Activated CD8-positive, alpha-beta memory T cell treated with anti-CD3 and anti-CD28 coated beads, Interleukin-2, amount 50 U/mL, for 24 hours (primary cell): ENCODE measurements around the gene INO80.

Source experiments
- DNase-seq: peaks from one replicate; pipeline ENCODE4 v3.0.0-alpha.2; 2020; ENCODE audit errors: extremely low read depth

The INO80 gene

DNA sequence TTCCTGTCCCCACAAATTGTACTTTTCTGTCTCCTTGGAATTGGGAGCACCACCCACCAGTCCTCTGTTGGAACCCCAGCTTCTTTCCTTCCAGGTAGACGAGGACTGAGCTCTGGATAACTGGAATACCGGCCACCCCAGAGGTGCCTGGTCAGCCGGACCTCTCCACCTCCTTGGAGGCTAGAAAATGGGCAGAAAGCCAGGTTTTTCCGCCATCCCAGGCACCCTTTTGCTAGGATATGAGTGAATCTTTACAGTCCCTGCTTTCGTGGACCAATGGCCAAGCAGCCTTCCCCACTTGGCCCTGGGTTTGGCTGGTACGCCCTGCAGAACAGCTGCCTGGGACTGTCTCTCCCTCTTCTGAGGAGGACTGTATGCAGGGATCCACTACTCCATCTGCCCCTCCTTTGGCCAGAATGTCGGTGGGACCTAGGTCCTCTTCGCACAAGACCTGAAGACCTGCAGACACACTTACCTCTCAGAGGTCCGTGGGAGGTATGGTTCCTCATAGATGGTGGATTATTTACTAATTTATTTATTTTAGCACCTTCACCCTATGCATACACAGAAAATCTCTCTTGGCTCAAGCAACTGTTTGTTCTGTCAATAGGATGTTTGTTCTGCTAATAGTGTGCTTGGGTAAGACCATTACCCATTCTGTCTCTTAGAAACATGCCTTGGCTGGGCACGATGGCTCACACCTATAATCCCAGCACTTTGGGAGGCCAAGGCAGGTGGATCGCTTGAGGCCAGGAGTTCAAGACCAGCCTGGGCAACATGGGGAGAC is 171.4 kb downstream of the INO80 start:
- no peak for DNase-seq

DNA sequence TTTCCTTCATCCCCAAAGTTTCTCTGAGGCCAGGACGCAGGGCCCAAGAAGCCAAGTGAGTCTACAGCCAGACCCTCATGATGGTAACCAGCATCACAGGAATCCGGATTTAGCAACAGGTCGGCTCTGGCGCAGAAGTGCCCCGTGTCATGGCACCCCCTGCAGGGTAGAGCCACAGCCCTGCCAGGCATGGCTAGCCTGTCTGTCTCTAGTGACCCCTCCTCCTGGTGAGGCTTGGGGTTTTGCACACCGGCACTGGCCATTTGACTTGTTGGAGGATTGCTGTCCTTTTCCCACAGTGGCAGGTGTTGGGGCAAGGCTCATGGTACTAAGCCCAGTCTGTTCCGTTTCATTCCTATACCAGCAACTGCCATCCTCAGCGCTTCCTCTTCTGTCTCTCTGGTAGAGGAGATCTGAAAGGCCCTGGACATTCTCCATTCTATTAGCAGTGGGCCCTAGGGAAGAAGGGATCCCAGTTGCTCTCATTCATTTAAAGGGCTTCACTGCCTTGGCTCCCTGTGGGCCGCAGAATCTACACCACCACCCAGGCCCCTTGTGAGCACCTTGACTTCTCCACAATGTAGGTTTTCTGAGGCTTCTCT is 172.2 kb downstream of the INO80 start:
- no peak for DNase-seq

DNA sequence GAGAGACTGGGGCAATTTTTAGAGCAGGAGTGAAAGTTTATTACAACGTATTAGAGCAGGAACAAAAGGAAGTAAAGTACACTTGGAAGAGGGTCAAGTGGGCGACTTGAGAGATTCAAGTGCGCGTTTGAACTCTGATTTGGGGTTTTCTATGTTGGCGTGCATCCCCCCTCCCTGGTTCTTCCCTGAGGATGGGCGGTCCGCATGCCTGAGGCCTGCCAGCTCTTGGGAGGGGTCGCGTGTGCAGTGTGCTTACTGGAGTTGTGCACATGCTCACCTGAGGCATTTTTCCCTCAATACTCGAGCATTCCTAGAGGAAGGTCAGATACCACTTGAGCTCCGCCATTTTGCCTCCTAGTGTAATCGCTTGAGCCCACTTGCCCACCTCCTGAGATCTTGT is 173.2 kb downstream of the INO80 start:
- no peak for DNase-seq

DNA sequence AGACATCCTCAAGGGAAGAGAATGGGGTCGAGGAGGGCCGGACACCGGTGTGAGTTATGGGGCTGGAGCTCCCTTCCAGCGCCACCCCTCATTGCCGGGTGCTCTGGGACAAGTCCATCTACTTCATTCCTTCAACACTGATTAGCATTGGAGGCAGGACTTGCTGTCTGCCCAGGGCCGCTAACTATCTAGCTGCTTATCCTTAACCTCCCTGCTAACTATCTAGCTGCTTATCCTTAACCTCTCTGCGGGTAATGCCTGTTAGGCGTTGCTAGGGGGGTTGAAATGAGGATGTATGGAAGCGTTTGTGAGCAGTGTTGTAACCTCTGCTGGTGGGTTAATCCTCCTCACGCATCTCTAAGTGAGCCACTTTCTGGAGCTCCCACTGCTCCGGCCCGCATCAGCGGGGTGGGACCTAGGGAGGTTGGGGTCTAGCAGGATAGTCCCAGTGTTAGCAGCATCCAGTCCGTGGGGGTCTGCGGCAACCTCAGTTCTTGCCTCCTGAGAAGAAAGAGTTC is 173.7 kb downstream of the INO80 start:
- DNase-seq = no peak

- DNase-seq = no peak
Measured at GRCh38 chr15:40941528-40942336, 174.3 kb downstream of the INO80 start.

DNA sequence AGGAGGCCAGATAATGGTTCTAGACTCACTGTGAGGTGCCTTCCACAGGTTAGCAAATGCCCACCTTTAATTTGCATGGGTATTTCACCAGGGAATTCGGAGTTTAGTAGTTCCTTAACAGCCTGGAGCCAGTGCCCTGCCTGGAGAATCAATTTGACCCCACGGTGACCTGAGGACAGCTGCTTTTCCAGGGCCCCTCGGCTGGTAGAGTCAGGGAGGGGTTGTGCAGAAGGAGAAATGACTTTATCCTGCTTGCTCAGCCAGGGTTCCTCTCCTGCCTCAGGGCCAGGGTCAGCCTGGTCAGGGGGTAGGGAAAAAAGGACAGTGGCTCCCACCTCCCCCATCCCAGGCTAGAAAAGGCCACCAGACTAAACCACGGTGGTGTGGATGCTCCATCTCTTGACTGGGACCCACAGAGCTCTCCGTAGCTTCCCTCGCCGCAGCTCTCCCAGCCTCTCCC is 175.0 kb downstream of the INO80 start:
- no peak for DNase-seq

DNA sequence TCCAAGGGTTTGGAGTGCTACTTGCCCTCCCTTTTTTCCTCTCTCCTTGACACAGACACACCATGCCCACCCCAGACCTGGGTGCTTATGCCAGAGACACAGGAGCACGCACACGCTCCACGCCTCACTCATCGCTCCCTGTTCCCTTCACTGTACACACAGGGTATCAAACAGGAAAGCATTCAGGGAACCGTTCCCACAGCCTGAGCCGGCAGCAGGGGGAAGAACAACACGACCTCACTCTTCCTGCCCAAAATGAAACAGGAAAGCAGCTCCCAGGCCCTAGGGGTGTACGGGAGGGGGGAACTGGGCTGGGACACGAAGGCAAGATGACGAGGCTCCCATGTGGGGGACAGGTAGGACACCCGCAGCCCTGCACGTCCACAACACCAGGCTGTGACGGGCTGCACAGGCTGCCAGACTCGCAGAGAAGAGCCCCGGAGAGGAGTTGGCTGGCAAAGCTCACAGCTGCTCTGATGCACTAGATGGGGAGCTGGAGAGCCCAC is 175.7 kb downstream of the INO80 start:
- no peak for DNase-seq

- DNase-seq = no peak
Measured at GRCh38 chr15:40938536-40938870, 177.6 kb downstream of the INO80 start.

- DNase-seq = no peak
Measured at GRCh38 chr15:40937762-40938535, 178.1 kb downstream of the INO80 start.

- no peak for DNase-seq
Measured at GRCh38 chr15:40936709-40937666, 179.1 kb downstream of the INO80 start.

DNA sequence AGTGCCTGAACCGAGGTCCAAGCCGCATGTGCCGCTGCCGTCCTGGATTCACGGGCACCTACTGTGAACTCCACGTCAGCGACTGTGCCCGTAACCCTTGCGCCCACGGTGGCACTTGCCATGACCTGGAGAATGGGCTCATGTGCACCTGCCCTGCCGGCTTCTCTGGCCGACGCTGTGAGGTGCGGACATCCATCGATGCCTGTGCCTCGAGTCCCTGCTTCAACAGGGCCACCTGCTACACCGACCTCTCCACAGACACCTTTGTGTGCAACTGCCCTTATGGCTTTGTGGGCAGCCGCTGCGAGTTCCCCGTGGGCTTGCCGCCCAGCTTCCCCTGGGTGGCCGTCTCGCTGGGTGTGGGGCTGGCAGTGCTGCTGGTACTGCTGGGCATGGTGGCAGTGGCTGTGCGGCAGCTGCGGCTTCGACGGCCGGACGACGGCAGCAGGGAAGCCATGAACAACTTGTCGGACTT is 179.8 kb downstream of the INO80 start:
- DNase-seq = no peak

DNA sequence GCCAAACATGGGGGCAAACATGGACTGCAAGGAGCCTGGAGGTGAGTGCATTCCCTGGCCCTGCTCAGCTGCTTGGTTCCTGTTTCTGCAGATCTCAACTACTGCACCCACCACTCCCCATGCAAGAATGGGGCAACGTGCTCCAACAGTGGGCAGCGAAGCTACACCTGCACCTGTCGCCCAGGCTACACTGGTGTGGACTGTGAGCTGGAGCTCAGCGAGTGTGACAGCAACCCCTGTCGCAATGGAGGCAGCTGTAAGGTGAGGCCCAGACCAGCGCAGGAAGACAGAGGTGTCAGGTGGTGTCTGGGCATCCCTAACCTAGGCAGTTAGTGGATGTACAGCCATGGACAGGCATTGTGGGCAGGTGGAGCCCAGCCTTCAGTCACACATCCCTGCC is 181.6 kb downstream of the INO80 start:
- DNase-seq = no peak

GRCh38 chr15:40933517-40933902 is 182.6 kb downstream of the INO80 start:
- DNase-seq = no peak

- no peak for DNase-seq
Measured at GRCh38 chr15:40932649-40933516, 183.2 kb downstream of the INO80 start.

- no peak for DNase-seq
Measured at GRCh38 chr15:40932156-40932555, 183.9 kb downstream of the INO80 start.

- DNase-seq = no peak
Measured at GRCh38 chr15:40931300-40932142, 184.6 kb downstream of the INO80 start.

GRCh38 chr15:40930430-40931299 is 185.4 kb downstream of the INO80 start:
- no peak for DNase-seq
